ENCODE measurements around the gene C9. TPM values are rescaled to one million over a fixed set of nuclear protein-coding genes. Genes with fewer than 3 reads are reported as not detected.
A peak's percentile ranks its signal among the peaks of the same experiment; 100 is the strongest.

Gene C9
- total RNA-seq, 1 experiment from 2014 or later, result not detected

- DNase-seq (ENCODE audit: extremely low read depth, low read depth), result peak; percentile 70
These were observed 12.0 kb upstream of the C9 start for GRCh38 chr5:39376293-39376714.

- DNase-seq (ENCODE audit: extremely low read depth, low read depth), result no peak
These were observed 9.5 kb upstream of the C9 start for GRCh38 chr5:39373791-39374190.

GRCh38 chr5:39371367-39371635 is 7.0 kb upstream of the C9 start:
- DNase-seq (ENCODE audit: extremely low read depth, low read depth), result no peak

GRCh38 chr5:39370555-39371366 is 6.5 kb upstream of the C9 start:
- DNase-seq (ENCODE audit: extremely low read depth, low read depth), result no peak

GRCh38 chr5:39369123-39369815 is 5.0 kb upstream of the C9 start:
- no peak for DNase-seq (ENCODE audit: extremely low read depth, low read depth)

- DNase-seq (ENCODE audit: extremely low read depth, low read depth), result no peak
These were observed 3.8 kb upstream of the C9 start for GRCh38 chr5:39368116-39368515.

GRCh38 chr5:39367711-39368110 is 3.4 kb upstream of the C9 start:
- no peak for DNase-seq (ENCODE audit: extremely low read depth, low read depth)

GRCh38 chr5:39363217-39363616 is 1.1 kb downstream of the C9 start:
- no peak for DNase-seq (ENCODE audit: extremely low read depth, low read depth)

- no peak for DNase-seq (ENCODE audit: extremely low read depth, low read depth)
These were observed 1.6 kb downstream of the C9 start for GRCh38 chr5:39362646-39363045.

- DNase-seq (ENCODE audit: extremely low read depth, low read depth), result no peak
These were observed 3.0 kb downstream of the C9 start for GRCh38 chr5:39361306-39361705.

- DNase-seq (ENCODE audit: extremely low read depth, low read depth), result no peak
These were observed 3.7 kb downstream of the C9 start for GRCh38 chr5:39360471-39361111.

- DNase-seq (ENCODE audit: extremely low read depth, low read depth), result no peak
These were observed 8.0 kb downstream of the C9 start for GRCh38 chr5:39356263-39356662.

- no peak for DNase-seq (ENCODE audit: extremely low read depth, low read depth)
These were observed 9.0 kb downstream of the C9 start for GRCh38 chr5:39355324-39355723.

- no peak for DNase-seq (ENCODE audit: extremely low read depth, low read depth)
These were observed 10.4 kb downstream of the C9 start for GRCh38 chr5:39353717-39354399.

GRCh38 chr5:39352951-39353350 is 11.3 kb downstream of the C9 start:
- DNase-seq (ENCODE audit: extremely low read depth, low read depth), result no peak

GRCh38 chr5:39352170-39352569 is 12.1 kb downstream of the C9 start:
- no peak for DNase-seq (ENCODE audit: extremely low read depth, low read depth)

- no peak for DNase-seq (ENCODE audit: extremely low read depth, low read depth)
These were observed 14.8 kb downstream of the C9 start for GRCh38 chr5:39349484-39349883.

GRCh38 chr5:39342460-39342859 is 21.8 kb downstream of the C9 start:
- DNase-seq (ENCODE audit: extremely low read depth, low read depth), result no peak

- no peak for DNase-seq (ENCODE audit: extremely low read depth, low read depth)
These were observed 22.4 kb downstream of the C9 start for GRCh38 chr5:39341896-39342295.

- no peak for DNase-seq (ENCODE audit: extremely low read depth, low read depth)
These were observed 23.8 kb downstream of the C9 start for GRCh38 chr5:39340506-39340905.

- DNase-seq (ENCODE audit: extremely low read depth, low read depth), result no peak
These were observed 26.9 kb downstream of the C9 start for GRCh38 chr5:39337252-39337915.

Measured in NCI-H460 (cell line).